Mesothelial cell of epicardium (in vitro differentiated cells): ENCODE measurements around the gene VCX3A. TPM values are rescaled to one million over a fixed set of nuclear protein-coding genes. Genes with fewer than 3 reads are reported as not detected.

Experiments used
- DNase-seq, 2 experiments: peaks; one replicate each; pipeline ENCODE4 v3.0.0; 2021; ENCODE audit warnings: low spot score in 2 of 2; ENCODE audit not compliant: unreplicated experiment in 2 of 2
- H3K27ac Mint-ChIP-seq: 2 replicates; pipeline ENCODE4 v1.8.0; 2021; ENCODE audit warnings: mixed read lengths
- H3K27me3 Mint-ChIP-seq: 2 replicates; pipeline ENCODE4 v1.8.0; 2021; ENCODE audit warnings: low read depth, mixed read lengths
- H3K36me3 Mint-ChIP-seq: 2 replicates; pipeline ENCODE4 v1.8.0; 2021; ENCODE audit warnings: mixed read lengths
- H3K4me1 Mint-ChIP-seq: 2 replicates; pipeline ENCODE4 v1.8.0; 2021; ENCODE audit warnings: mixed read lengths
- H3K4me3 Mint-ChIP-seq: 2 replicates; pipeline ENCODE4 v1.8.0; 2021; ENCODE audit warnings: mild to moderate bottlenecking, moderate library complexity, mixed read lengths
- H3K9me3 Mint-ChIP-seq: 2 replicates; pipeline ENCODE4 v1.8.0; 2021; ENCODE audit warnings: mixed read lengths
- CTCF ChIP-seq: fragments of 200-600 bp; sonication (generic); IDR thresholded peaks from one replicate; pipeline ENCODE4 v1.5.0; 2021; ENCODE audit warnings: antibody characterized with exemption; ENCODE audit not compliant: unreplicated experiment
- total RNA-seq: library from RNA; stranded (reverse); gene quantifications from 3 replicates; pipeline ENCODE4 v1.2.1, GENCODE V29; 2021

VCX3A gene
- total RNA-seq, 1 donor from 2014 or later = 0.63 TPM

GRCh38 chrX:6545712-6546111 is 10.8 kb upstream of the VCX3A start:
- H3K4me1 Mint-ChIP-seq = peaks cover 6% of the 10 kb centered on the region
- DNase-seq = no peak

GRCh38 chrX:6526564-6527136 is 8.3 kb downstream of the VCX3A start:
- Mint-ChIP-seq H3K27me3 (no peaks in the 10 kb centered on the region), H3K4me3 (no peak overlapping the region), H3K4me1 (no peaks in the 10 kb centered on the region), H3K9me3 (no peaks in the 10 kb centered on the region), H3K36me3 (no peaks in the 10 kb centered on the region), H3K27ac (no peak overlapping the region)
- no peak for TF ChIP-seq CTCF
- DNase-seq = no peak

More at GRCh38 chrX:6545712-6546111, 10.8 kb upstream of the VCX3A start:
- no peaks in the 10 kb centered on the region for H3K36me3 Mint-ChIP-seq
- H3K27me3 Mint-ChIP-seq = no peaks in the 10 kb centered on the region
- H3K4me3 Mint-ChIP-seq = no peak overlapping the region
- H3K9me3 Mint-ChIP-seq = peaks cover 18% of the 10 kb centered on the region
- no peak overlapping the region for H3K27ac Mint-ChIP-seq
- no peak for TF ChIP-seq CTCF

- no peak for DNase-seq
- no peak overlapping the region for H3K4me3 Mint-ChIP-seq
- H3K27me3 Mint-ChIP-seq = no peaks in the 10 kb centered on the region
Observed at GRCh38 chrX:6517376-6517775, 17.5 kb downstream of the VCX3A start.

GRCh38 chrX:6506444-6506843 is 28.5 kb downstream of the VCX3A start:
- DNase-seq = no peak
- TF ChIP-seq CTCF = no peak
- Mint-ChIP-seq H3K4me1 (peaks cover 16% of the 10 kb centered on the region), H3K27me3 (no peaks in the 10 kb centered on the region), H3K4me3 (no peak overlapping the region), H3K9me3 (peaks cover 13% of the 10 kb centered on the region), H3K27ac (no peak overlapping the region), H3K36me3 (no peaks in the 10 kb centered on the region)

More at GRCh38 chrX:6517376-6517775, 17.5 kb downstream of the VCX3A start:
- Mint-ChIP-seq H3K27ac (no peak overlapping the region), H3K9me3 (peaks cover 9% of the 10 kb centered on the region), H3K36me3 (no peaks in the 10 kb centered on the region), H3K4me1 (no peaks in the 10 kb centered on the region)
- TF ChIP-seq CTCF = no peak

GRCh38 chrX:6505960-6506359 is 29.0 kb downstream of the VCX3A start:
- no peak for TF ChIP-seq CTCF
- Mint-ChIP-seq H3K9me3 (peaks cover 9% of the 10 kb centered on the region), H3K27me3 (no peaks in the 10 kb centered on the region), H3K4me1 (peaks cover 16% of the 10 kb centered on the region), H3K4me3 (no peak overlapping the region), H3K27ac (peak overlapping the region; percentile 90), H3K36me3 (no peaks in the 10 kb centered on the region)
- DNase-seq = no peak

- no peak overlapping the region for H3K27ac Mint-ChIP-seq
- peaks cover 8% of the 10 kb centered on the region for H3K4me1 Mint-ChIP-seq
- no peaks in the 10 kb centered on the region for H3K36me3 Mint-ChIP-seq
- TF ChIP-seq CTCF = no peak
- H3K27me3 Mint-ChIP-seq = no peaks in the 10 kb centered on the region
- no peak for DNase-seq
- peaks cover 15% of the 10 kb centered on the region for H3K9me3 Mint-ChIP-seq
- no peak overlapping the region for H3K4me3 Mint-ChIP-seq
Observed at GRCh38 chrX:6500719-6501118, 34.2 kb downstream of the VCX3A start.
